SH-SY5Y (cell line): ENCODE results near the gene MS4A7.

Experiments used
- GATA2 ChIP-seq: IDR thresholded peaks from 2 replicates; pipeline ENCODE4 v1.6.1; 2011; ENCODE audit warnings: mild to moderate bottlenecking, low read depth, low read length
- GATA3 ChIP-seq: IDR thresholded peaks from 2 replicates; pipeline ENCODE4 v1.6.1; 2011; ENCODE audit warnings: low read depth, mild to moderate bottlenecking, low read length, moderate library complexity

GRCh38 chr11:60367896-60368295 lies 10.4 kb upstream of the MS4A7 start:
- TF ChIP-seq GATA3: no peak
- TF ChIP-seq GATA2: no peak
